GM12864 (cell line): ENCODE results near the gene SHH.

Source experiments
- DNase-seq: peaks from one replicate; pipeline ENCODE4 v3.0.0-alpha.2; 2011; ENCODE audit warnings: low read depth
- H3K4me3 ChIP-seq: 2 replicates; pipeline ENCODE4 v1.5.1; 2011; ENCODE audit warnings: mild to moderate bottlenecking, low read depth, low read length, control low read depth
- TF ChIP-seq, protein P1 (sequence below): IDR thresholded peaks from 2 replicates; pipeline ENCODE4 v1.5.1; 2011; ENCODE audit warnings: low read depth, mild to moderate bottlenecking, moderate library complexity, low read length, control low read depth, inconsistent platforms; ENCODE audit errors: missing control alignments

Gene SHH

DNA sequence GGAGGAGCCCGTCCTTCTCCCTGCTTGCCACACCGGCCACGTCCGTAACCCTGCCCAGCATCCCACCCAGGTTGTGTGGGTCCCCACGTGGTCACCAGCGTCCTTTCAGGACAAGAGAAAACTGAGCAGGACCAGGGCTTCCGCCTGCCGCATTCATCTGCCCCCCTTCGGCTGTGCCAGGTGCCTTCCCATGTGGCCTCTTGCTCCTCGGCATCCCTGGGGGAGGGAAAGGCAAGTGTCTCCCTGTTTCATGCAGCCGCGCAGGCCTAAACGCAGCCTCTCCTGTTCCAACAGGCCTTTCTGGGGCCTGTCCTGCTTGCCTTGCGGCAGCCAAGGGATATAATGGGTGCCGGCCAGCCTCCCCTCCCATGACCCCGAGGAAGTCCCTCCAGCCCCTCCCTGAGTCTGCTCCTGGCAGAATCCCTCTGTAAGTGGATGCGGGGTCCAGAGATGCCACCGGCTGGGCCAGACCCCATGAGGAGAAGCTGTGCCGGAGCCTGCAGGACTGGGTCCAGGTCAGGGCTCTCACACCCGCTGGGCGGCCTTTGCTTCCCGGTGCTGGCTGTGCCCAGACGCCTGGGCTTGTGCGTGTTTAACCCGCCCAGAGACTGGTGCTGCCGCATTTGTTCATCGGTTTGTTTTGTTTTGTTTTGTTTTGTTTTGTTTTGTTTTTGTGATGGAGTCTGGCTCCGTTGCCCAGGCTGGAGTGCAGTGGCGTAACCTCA, 23.1 kb downstream of the SHH start:
- H3K4me3 ChIP-seq = no peak overlapping the region
- no peak for DNase-seq
- TF ChIP-seq, protein P1, sequence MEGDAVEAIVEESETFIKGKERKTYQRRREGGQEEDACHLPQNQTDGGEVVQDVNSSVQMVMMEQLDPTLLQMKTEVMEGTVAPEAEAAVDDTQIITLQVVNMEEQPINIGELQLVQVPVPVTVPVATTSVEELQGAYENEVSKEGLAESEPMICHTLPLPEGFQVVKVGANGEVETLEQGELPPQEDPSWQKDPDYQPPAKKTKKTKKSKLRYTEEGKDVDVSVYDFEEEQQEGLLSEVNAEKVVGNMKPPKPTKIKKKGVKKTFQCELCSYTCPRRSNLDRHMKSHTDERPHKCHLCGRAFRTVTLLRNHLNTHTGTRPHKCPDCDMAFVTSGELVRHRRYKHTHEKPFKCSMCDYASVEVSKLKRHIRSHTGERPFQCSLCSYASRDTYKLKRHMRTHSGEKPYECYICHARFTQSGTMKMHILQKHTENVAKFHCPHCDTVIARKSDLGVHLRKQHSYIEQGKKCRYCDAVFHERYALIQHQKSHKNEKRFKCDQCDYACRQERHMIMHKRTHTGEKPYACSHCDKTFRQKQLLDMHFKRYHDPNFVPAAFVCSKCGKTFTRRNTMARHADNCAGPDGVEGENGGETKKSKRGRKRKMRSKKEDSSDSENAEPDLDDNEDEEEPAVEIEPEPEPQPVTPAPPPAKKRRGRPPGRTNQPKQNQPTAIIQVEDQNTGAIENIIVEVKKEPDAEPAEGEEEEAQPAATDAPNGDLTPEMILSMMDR = no peak

DNA sequence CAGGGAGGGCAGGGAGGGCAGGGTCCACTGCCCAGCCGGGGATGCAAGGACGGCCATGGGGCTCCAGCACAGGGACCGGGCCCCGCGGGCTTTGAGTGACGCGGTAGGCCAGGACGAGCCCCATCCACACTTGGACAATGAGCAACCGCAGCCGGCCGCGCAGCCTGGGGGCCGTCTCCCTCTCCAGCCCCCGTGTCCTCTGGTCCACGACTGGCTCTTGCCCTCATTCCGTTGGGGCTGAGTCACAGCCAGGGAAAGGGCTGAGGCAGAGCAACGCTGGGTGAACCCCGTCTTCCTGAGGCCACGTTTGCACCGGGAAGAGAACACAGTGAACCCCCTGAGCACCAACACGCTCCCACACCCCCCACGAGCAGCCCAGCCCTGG, 23.7 kb downstream of the SHH start:
- DNase-seq = no peak
- TF ChIP-seq, protein P1 = no peak

GRCh38 chr7:155787171-155787851, 25.0 kb downstream of the SHH start:
- DNase-seq = no peak
- no peak overlapping the region for H3K4me3 ChIP-seq

More for the DNA sequence above, 23.7 kb downstream of the SHH start:
- no peak overlapping the region for H3K4me3 ChIP-seq

GRCh38 chr7:155786491-155786890, 25.8 kb downstream of the SHH start:
- TF ChIP-seq, protein P1 = no peak
- no peak for DNase-seq
- no peak overlapping the region for H3K4me3 ChIP-seq

More at GRCh38 chr7:155787171-155787851, 25.0 kb downstream of the SHH start:
- TF ChIP-seq, protein P1 = no peak

GRCh38 chr7:155785536-155785935, 26.7 kb downstream of the SHH start:
- TF ChIP-seq, protein P1 = no peak
- no peak for DNase-seq
- H3K4me3 ChIP-seq = no peak overlapping the region

DNA sequence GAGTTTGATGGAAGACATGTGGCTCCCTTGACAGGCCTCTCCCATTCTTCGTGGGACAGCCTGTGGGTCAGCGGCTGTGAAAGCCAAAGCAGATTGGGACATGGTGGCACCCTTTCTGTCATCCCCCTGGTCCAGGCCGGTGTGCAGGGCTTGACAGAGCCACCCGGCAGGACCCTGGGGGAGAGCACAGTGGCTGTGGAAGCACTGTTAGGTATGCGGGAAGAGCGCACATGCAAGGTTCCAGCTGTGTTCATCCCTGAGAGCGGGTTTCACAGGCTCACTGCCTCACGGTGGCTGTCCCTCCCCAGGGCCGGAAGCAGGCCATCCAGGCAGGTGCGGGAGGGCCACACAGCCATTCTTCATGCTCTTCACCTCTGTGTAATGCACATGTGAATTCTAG, 29.8 kb downstream of the SHH start:
- TF ChIP-seq, protein P1 = no peak
- H3K4me3 ChIP-seq = no peak overlapping the region
- no peak for DNase-seq
